WTC11 (cell line): ENCODE results near the gene MYG1.
A peak's percentile ranks its signal among the peaks of the same experiment; 100 is the strongest.

Experiments
- CREB1 ChIP-seq: sonication (generic); formaldehyde crosslinking; IDR thresholded peaks from 2 replicates; pipeline ENCODE4 v1.8.0; 2023; ENCODE audit warnings: mild to moderate bottlenecking, missing genetic modification reagents
- JUN ChIP-seq: sonication (generic); formaldehyde crosslinking; IDR thresholded peaks from 2 replicates; pipeline ENCODE4 v1.8.0; 2023; ENCODE audit warnings: mild to moderate bottlenecking, missing genetic modification reagents
- RELA ChIP-seq: sonication (generic); formaldehyde crosslinking; IDR thresholded peaks from 2 replicates; pipeline ENCODE4 v1.8.1; 2022; ENCODE audit warnings: missing genetic modification reagents, mild to moderate bottlenecking, borderline replicate concordance
- SP1 ChIP-seq: sonication (generic); formaldehyde crosslinking; conservative IDR thresholded peaks from 2 replicates; pipeline ENCODE4 v1.8.1; 2022; ENCODE audit warnings: missing genetic modification reagents
- TP53 ChIP-seq: sonication (generic); formaldehyde crosslinking; IDR thresholded peaks from 2 replicates; pipeline ENCODE4 v1.8.1; 2023; ENCODE audit warnings: mild to moderate bottlenecking, missing genetic modification reagents
- ZNF232 ChIP-seq: sonication (generic); formaldehyde crosslinking; IDR thresholded peaks from 2 replicates; pipeline ENCODE4 v1.8.0; 2022; ENCODE audit warnings: mild to moderate bottlenecking, missing genetic modification reagents
- TF ChIP-seq, protein P1 (sequence below): sonication (generic); formaldehyde crosslinking; IDR thresholded peaks from 2 replicates; pipeline ENCODE4 v1.8.0; 2022; ENCODE audit warnings: mild to moderate bottlenecking, missing genetic modification reagents
- TF ChIP-seq, protein P2 (sequence below): sonication (generic); formaldehyde crosslinking; IDR thresholded peaks from 2 replicates; pipeline ENCODE4 v1.8.0; 2023; ENCODE audit warnings: mild to moderate bottlenecking, missing genetic modification reagents
- TF ChIP-seq, protein P3 (sequence below): fragments of 200-600 bp; IDR thresholded peaks from 2 replicates; pipeline ENCODE4 v1.8.0; 2022; ENCODE audit warnings: antibody characterized with exemption
- TF ChIP-seq, protein P4 (sequence below): sonication (generic); formaldehyde crosslinking; IDR thresholded peaks from 2 replicates; pipeline ENCODE4 v1.8.1; 2022; ENCODE audit warnings: low read depth, mild to moderate bottlenecking, moderate library complexity, missing genetic modification reagents, borderline replicate concordance
- TF ChIP-seq, protein P5 (sequence below): sonication (generic); formaldehyde crosslinking; IDR thresholded peaks from 2 replicates; pipeline ENCODE4 v1.8.1; 2022; ENCODE audit warnings: mild to moderate bottlenecking, moderate library complexity, missing genetic modification reagents

DNA sequence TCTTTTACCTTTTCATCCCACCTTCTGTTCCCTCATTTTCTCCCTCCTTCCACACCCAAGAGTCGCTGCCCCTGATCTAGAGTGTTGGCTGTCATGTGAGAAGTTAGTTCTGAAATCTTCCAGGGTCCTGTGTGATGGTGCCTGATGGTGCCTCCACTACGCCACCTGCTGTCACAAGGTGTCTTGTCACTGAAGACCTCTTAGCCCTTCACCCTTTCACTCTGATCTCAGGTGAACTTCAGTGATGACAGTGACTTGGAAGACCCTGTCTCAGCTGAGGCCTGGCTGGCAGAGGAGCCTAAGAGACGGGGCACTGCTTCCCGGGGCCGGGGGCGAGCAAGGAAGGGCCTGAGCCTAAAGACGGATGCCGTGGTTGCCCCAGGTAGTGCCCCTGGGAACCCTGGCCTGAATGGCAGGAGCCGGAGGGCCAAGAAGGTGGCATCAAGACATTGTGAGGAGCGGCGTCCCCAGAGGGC, 11.7 kb upstream of the MYG1 start:
- TF ChIP-seq, protein P1, sequence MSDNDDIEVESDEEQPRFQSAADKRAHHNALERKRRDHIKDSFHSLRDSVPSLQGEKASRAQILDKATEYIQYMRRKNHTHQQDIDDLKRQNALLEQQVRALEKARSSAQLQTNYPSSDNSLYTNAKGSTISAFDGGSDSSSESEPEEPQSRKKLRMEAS (CRISPR knock-in tag), result no peak
- TF ChIP-seq, protein P2, sequence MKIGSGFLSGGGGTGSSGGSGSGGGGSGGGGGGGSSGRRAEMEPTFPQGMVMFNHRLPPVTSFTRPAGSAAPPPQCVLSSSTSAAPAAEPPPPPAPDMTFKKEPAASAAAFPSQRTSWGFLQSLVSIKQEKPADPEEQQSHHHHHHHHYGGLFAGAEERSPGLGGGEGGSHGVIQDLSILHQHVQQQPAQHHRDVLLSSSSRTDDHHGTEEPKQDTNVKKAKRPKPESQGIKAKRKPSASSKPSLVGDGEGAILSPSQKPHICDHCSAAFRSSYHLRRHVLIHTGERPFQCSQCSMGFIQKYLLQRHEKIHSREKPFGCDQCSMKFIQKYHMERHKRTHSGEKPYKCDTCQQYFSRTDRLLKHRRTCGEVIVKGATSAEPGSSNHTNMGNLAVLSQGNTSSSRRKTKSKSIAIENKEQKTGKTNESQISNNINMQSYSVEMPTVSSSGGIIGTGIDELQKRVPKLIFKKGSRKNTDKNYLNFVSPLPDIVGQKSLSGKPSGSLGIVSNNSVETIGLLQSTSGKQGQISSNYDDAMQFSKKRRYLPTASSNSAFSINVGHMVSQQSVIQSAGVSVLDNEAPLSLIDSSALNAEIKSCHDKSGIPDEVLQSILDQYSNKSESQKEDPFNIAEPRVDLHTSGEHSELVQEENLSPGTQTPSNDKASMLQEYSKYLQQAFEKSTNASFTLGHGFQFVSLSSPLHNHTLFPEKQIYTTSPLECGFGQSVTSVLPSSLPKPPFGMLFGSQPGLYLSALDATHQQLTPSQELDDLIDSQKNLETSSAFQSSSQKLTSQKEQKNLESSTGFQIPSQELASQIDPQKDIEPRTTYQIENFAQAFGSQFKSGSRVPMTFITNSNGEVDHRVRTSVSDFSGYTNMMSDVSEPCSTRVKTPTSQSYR, result no peak
- no peak for TF ChIP-seq CREB1 (CRISPR knock-in tag)
- no peak for TF ChIP-seq SP1 (CRISPR knock-in tag)
- TF ChIP-seq, protein P3, sequence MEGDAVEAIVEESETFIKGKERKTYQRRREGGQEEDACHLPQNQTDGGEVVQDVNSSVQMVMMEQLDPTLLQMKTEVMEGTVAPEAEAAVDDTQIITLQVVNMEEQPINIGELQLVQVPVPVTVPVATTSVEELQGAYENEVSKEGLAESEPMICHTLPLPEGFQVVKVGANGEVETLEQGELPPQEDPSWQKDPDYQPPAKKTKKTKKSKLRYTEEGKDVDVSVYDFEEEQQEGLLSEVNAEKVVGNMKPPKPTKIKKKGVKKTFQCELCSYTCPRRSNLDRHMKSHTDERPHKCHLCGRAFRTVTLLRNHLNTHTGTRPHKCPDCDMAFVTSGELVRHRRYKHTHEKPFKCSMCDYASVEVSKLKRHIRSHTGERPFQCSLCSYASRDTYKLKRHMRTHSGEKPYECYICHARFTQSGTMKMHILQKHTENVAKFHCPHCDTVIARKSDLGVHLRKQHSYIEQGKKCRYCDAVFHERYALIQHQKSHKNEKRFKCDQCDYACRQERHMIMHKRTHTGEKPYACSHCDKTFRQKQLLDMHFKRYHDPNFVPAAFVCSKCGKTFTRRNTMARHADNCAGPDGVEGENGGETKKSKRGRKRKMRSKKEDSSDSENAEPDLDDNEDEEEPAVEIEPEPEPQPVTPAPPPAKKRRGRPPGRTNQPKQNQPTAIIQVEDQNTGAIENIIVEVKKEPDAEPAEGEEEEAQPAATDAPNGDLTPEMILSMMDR, result peak; percentile 55
- no peak for TF ChIP-seq JUN (CRISPR knock-in tag)
- TF ChIP-seq, protein P4, sequence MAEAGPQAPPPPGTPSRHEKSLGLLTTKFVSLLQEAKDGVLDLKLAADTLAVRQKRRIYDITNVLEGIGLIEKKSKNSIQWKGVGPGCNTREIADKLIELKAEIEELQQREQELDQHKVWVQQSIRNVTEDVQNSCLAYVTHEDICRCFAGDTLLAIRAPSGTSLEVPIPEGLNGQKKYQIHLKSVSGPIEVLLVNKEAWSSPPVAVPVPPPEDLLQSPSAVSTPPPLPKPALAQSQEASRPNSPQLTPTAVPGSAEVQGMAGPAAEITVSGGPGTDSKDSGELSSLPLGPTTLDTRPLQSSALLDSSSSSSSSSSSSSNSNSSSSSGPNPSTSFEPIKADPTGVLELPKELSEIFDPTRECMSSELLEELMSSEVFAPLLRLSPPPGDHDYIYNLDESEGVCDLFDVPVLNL (CRISPR knock-in tag), result no peak
- TF ChIP-seq, protein P5, sequence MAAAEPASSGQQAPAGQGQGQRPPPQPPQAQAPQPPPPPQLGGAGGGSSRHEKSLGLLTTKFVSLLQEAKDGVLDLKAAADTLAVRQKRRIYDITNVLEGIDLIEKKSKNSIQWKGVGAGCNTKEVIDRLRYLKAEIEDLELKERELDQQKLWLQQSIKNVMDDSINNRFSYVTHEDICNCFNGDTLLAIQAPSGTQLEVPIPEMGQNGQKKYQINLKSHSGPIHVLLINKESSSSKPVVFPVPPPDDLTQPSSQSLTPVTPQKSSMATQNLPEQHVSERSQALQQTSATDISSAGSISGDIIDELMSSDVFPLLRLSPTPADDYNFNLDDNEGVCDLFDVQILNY (CRISPR knock-in tag), result no peak
- TF ChIP-seq ZNF232 (CRISPR knock-in tag), result no peak
- TF ChIP-seq RELA (CRISPR knock-in tag), result no peak
- no peak for TF ChIP-seq TP53
